DMS153 treated with DMSO at 0.1 percent for 48 hours (cell line): ENCODE measurements around the gene APRT.

Experiments
- DNase-seq: peaks from one replicate; lab custom pipeline; 2025; ENCODE audit not compliant: unreplicated experiment; lab: John Stamatoyannopoulos, UW

APRT gene

DNA sequence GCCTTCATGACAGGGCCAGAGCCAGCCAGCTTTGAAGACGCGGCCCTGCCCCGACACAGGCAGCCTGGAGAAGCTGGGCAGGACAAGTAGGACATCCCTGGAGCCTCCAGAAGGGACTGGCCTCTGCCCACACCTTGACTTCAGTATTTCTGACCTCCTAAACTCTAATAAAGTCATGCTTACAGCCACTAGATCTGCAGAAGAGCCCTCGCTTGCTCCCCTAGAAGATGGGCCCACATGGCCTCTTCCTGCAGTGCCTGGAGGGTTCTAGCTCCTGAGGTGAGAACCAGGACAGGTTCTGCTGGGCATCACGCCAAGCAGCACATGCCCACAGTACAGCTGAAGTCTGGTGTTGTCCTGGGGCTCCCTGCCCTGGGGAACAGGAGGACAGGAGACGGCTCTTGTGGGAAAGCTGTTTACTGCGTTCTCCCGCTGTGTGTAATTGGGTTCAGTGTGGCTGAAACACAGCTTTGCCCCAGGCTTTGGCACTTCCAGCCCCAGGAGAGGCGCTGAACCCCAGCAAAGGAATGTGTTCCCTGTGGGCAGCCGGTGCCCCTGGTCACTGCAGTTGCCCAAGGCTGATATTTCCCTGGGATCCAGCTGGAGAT, 2.6 kb downstream of the APRT start:
- no peak for DNase-seq

DNA sequence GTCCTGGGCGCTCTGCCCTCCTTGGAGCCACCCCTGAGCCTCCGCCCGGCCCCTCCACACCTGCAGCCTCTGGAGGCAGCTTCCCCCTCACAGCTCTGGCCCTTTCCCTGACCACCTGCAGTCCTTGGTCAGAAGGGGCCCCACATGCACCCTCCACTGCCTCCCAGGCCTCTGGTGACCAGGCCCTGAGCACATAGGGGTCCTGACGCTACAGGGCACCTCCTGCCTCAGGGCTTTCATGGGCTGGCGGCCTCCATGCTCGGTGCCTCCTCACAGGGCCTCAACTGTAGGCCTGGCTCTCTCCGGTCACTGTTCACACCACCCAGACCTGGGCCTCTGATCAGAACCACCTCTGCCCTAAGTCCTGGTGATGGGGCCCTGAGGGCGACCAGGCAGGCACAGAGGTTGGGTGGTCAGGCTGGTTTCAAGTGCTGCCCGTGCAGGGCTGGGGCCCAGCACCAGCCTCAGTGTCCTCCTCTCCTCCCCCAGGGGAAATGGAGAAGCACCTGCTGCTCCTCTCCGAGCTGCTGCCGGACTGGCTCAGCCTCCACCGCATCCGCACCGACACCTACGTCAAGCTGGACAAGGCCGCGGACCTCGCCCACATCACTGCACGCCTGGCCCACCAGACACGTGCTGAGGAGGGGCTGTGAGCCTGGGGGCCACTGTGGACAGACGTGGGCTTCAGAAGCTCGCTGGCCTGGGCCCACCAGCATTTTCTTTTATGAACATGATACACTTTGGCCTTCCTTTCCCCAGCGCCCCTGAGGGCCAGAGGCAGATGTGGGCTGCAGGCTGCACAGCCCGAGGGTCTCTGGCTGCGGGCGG, 3.9 kb downstream of the APRT start:
- DNase-seq, result no peak

DNA sequence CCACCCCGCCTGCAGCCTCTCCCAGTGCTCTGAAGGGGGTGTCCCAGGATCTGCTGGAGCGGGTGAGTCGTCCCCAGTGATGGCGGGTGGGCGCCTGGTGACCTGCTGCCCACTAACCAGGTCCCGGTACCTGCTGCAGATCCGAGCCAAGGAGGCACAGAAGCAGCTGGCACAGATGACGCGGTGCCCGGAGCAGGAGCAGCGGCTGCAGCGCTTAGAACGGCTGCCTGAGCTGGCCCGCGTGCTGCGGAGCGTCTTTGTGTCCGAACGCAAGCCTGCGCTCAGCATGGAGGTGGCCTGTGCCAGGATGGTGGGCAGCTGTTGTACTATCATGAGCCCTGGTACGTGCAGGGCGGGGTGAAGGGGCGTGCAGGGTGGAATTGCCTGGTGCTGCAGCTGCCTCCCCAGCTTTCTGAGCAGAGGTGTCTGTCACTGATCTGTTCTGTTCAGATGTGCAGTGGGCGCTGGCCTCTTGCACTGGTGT, 4.5 kb downstream of the APRT start:
- DNase-seq, result no peak

DNA sequence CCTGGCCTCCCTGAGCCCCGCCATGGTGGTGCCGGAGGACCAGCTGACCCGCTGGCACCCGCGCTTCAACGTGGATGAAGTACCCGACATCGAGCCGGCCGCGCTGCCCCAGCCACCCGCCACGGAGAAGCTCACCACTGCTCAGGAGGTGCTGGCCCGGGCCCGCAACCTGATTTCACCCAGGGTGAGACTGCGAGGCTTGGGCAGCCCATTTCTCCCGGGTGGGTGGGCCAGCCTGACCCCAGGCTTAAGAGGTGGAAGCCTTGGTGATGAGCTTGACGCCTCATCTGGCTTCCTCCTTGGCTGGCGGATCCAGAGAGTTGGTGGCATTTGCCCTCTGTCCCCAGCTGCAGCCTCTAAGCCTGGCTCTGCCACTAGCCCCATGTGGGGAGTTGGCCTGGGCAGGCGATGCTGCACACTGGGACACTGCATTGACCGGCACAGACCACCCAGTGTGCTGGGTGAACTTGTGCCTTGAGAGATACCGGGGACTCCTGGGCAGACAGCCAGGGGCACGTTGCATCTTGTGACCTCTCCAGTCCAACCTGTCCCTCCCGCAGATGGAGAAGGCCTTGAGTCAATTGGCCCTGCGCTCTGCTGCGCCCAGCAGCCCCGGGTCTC, 5.1 kb downstream of the APRT start:
- DNase-seq, result no peak

DNA sequence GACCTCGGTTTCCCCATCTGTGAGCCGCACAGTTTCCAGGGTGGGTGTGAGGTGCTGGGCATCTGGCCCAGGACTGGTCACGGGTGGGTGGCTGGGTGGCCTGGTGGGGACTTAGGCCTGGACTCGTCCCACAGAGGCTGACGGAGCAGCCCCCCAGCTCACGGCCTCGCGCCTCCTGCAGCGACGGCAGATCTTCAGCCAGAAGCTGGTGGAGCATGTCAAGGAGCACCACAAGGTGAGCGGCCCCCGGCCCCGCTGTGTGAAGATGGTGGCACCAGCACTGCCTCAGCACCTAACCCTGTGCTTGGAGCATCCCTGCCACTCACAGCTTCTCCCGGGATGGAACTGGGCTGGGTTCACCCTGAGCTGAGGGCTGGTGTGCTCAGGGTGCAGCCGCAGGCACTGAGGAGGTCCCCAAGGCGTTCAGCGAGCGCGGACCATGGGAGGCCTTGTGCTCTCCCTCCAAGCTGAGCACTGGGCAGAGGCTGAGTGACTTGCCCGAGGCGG, 5.8 kb downstream of the APRT start:
- DNase-seq, result no peak

DNA sequence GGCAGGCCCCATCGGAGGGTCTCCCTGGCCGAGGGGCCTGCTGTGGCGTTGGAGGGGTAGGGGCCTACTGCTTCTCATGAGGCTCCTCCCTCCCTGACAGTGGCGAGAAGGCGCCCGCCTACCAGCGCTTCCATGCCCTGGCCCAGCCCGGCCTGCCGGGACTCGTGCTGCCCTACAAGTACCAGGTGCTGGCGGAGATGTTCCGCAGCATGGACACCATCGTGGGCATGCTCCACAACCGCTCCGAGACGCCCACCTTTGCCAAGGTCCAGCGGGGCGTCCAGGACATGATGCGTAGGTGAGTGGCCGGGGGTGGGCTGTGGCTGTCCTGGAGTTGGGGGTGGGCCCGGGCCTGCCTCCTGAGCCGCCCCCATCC, 6.4 kb downstream of the APRT start:
- no peak for DNase-seq

DNA sequence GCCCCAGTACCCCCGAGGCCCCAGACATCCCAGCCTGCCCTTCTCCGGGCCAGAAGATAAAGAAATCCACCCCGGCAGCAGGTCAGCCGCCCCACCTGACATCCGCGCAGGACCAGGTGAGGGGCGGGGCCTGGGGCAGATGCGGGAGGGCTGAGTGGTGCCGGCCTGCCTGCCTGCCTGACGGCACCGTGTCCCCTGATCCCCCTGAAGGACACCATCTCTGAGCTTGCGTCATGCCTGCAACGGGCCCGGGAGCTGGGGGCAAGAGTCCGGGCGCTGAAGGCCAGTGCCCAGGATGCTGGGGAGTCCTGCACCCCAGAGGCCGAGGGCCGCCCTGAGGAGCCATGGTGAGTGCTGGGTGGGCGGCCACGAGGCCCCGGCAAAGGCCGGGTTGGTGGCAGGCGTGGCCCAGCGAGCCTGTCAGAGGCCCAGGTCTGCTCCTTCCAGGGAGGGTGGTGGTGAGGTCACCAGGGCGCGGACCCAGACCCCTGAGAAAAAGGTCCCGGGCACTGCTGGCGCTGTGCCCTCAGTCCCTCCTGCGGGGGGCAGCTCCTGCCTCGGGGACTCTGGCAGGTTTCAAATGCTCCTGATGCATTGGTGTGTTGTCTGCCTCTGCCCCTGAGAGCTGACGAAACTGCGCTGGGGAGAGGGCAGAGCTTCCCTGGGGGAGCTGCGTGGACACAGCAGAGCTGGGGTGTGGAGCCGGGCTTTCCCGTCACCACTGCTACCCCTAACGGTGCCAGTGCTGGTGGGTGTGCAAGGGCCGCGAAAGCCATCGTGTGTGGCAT, 7.0 kb downstream of the APRT start:
- no peak for DNase-seq

DNA sequence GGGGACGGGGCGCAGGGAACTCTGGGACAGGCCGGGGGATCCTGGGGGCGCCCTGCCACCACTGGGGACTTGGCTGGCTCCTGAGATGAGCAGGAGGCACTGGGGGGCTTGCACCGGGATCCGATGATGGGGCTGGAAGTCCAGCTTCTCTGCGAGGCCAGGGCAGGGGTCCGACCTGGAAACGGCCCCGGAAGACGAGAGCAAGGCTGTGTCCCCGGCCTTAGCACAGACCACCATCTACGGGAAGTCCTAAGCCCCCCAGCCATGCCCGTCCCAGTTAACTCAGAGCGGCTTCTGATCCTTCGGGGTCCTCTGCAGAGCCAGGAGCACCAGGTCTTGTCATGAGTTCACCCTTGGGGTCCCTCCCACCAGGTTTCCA, 7.6 kb downstream of the APRT start:
- no peak for DNase-seq

DNA sequence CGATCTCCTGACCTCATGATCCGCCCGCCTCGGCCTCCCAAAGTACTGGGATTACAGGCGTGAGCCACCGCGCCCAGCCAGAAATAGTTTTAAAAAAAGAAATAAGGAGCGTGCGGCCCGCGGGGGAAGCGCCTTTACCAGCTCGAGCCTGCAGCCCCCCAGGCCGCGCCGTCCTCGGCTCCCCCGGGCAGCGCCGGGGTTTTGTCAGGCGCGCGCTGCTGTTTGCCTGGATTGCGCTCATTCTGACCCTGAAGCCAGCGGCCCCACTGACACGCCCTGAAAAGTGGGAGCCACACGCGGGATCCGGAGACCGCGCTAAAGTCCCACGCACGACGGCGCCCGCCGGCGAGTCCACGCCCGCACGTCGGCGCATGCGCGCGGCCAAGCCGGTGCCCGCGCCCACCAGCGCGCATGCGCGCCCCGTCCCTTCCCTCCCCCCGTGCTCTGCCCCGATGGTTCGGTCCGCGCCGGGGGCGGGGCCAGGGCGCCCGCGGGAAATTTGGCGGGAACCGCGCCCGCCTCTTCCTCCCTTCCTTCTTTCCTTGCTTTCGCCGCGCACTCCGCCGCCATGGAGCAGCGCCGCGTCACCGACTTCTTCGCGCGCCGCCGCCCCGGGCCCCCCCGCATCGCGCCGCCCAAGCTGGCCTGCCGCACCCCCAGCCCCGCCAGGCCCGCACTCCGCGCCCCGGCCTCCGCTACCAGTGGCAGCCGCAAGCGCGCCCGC, 8.3 kb downstream of the APRT start, which contains the start of gene CDT1:
CDT1 (plus strand) TSS at position 526 of the 724 bp plus-strand sequence; CDS start at position 569, 43 bp downstream.
- peak; percentile 82 for DNase-seq

DNA sequence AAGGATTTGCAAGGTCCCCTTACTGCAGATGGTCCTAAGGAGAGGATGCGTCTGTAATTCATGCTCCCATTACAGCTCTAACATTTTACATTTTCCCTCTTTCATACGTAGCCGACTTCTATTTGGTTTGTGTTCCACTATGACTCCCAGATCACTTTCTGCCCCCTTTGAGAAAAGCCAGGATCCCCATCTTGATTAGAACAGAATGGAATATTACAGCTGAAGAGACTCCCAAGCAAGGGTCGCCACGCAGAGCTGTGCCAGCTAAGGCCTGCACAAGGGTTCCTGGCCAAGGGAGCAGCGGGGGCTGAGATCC, 11.5 kb downstream of the APRT start:
- DNase-seq, result no peak

DNA sequence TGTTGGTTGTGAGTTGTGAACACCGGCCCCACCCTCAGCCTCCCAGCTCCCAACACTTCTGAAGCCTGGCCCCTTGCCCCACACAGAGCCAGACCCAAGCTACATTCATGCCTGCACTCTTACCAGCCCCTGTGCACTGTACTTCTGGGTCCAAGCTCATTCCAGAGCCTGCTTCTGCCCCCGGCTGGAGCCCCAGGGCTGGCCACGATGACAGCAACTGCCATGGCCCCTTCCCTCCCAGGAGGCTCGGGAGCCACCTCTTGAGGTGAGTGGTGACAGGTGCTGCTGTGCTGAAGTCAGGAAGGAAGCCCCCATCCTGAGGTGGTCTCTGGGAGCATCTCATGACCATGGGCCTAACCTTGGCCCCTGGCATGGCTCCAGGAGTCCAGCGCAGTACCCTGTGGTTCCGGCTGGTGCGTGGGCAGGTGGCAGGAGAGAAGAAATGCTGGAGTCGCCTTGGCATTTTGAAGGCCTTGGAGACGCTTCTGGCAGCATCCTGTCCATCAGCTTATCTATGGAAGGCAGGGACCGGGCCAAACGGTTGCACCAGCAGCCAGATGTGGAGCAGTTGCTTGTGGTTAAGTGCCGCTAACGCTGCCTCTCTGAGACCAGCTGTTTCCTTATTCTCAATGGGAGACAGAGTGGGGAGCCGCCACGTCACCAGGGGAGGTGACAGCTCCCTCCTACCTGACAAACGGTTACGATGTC, 12.0 kb downstream of the APRT start:
- DNase-seq, result no peak

DNA sequence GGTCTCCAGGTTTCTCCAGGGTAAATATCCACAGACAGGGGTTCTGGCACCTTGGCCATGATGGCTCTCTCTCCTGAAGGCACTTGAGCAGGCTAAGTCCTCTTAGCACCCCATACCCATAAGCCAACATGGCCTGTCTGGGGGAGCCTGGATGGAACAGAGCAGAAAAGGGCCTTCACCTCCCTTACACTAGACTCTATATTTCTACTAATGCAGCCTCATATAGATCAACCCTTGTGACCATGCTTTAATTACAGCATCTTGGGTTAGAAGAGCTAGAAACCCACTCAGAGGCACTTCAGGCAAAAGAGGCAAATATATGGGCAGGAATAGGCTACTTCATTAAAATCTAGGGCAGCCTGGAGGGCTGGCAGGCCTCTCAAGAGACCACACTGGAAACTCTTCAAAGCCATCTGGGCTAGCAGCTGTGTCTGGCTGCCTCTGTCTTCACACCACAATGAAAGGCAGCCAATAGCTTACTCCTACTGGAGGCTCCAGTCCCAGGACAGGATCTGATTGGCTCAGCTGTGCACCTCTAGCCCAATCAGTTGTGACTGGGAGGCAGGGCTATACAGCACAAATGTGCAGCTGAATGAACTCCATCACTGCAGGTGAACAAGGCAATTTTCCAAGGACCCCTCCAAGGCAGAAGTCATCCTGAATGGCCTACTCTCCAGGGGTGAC, 12.8 kb downstream of the APRT start:
- DNase-seq, result no peak

DNA sequence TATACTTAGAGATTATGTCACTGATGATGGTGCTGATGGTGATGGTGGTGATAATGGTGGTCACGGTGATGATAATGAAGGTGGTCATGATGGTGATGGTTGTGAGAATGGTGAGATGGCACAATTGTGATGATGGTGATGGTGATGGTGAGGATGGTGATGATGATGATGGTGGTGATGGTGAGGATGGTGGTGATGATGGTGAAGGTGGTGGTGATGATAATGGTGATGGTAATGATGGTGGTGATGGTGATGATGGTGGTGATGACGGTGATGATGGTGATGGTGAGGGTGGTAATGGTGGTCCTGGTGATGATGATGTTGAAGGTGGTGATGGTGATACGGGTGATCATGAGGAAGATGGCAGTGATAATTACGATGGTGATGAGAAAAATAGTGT, 13.7 kb downstream of the APRT start:
- no peak for DNase-seq

DNA sequence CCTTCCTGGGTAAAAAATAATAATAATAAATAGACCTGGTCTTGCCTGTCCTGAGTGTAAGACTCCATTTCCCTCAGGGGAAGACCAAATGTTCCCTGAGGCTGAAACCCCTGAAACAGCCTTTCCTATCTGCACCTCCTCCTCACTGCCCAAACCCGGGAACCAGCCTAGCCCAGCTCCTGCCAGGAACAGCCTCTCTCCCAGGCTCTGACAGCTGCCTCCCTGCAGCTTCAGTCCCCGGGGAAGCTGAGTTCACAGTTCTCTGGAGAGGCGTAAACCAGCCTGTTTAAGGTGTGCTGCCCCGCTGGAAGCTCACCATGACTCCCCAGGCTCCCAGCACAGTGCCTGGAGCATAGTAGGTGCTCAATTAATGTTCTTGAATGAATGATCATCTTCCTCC, 15.4 kb downstream of the APRT start:
- no peak for DNase-seq

DNA sequence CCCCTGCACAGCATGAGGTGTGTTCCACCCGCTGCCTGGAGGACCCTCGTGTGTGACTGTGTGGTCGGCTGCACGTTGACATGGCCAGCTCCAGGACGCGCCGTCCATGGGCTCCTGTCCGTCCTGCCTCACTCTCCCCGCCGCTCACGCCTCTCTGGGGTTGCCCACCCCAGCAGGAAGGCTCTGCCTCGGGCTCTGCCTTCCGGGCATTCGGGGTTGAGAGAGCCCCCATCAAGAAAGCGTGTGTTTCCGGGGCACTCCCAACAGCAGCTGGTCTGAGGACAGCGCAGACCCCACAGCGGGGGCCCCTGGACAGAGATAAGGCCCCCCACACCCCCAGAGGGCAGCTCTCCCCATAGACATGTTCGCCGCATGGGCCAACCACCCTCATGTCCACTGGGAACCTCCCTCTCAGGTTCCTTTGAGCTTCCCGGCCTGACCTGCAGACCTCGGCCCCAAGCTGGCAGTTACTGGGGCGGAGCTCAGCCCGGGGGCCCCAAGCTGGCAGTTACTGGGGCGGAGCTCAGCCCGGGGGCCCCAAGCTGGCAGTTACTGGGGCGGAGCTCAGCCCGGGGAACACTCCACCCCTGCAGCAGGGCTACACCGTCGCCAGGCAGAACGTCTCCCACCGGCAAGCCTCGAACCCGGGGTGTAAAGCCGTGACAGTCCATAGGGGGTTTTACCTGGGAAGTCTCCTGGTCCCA, 18.3 kb downstream of the APRT start:
- DNase-seq, result no peak

DNA sequence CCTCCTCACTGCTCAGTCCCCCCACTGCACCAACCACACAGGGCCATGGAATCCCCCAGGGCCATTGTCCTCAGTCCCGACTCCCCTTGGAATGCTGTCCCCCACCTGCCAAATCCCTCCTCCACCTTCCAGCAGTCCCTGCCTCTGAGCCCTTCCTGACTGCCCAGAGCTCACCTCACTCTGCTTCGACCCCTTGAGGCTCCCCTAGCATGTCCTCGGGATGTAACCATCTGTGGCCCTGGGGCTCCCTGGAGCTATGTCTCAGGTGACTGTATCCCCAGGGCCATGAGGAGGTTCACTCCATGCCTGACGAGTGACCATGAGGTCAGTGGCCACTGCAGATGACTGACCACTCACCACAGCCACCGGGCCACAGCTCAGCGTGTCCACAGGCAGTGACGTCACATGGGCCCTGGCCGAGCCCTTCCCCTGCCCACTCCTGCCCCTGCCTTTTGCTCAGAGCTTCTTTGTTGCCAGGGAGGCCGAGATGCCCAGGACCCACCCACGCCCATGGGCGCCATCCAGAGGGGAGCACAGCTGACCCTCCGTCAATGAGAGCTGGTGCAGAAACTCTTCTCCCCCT, 19.0 kb downstream of the APRT start:
- DNase-seq, result no peak

DNA sequence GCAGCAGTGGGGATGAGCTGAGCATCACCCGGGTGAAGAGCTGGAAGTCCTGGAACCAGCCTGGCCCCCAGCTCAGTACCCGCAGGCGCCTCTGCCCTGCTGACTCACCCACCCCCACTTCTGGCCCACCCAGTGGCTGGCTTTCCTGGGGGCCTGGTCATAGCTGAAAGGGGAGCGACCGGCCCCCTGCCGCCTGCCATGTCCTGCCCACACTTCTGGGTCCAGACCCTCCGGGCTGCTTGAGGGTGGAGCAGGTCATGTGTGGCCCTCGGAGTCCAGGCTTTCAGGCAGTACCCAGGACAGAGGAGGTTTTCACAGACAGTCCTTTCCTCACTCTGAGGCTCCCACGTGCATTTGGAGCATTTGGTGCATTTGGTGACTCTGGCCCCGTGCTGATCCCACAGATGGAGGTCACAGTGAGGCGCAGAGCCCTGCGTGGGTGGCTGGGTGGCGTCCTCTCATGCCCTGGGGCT, 19.6 kb downstream of the APRT start:
- no peak for DNase-seq
